ENCODE results near the gene ABCA2. TPM values are rescaled to one million over a fixed set of nuclear protein-coding genes. Genes with fewer than 3 reads are reported as not detected.
"Not testable (repeated sequence)": the region's sequence is repeated elsewhere in the genome, so short reads cannot be mapped to it uniquely, and the experiment has no call there.

ABCA2 gene
- total RNA-seq, 1 experiment from 2014 or later, result 22.6 TPM

GRCh38 chr9:137064027-137064879 lies 36.2 kb upstream of the ABCA2 start:
- intact Hi-C loops (cut with micrococcal nuclease; ENCODE audit: unreplicated experiment), result no loop called here
- Mint-ChIP-seq H3K27ac (ENCODE audit: unreplicated experiment) (no peak overlapping the region), H3K4me3 (ENCODE audit: unreplicated experiment) (no peak overlapping the region), H3K27me3 (ENCODE audit: insufficient read depth, unreplicated experiment) (no peaks in the 10 kb centered on the region), H3K4me1 (ENCODE audit: low read depth, unreplicated experiment) (peaks cover 10% of the 10 kb centered on the region), H3K9me3 (ENCODE audit: unreplicated experiment) (no peaks in the 10 kb centered on the region), H3K36me3 (ENCODE audit: insufficient read depth, unreplicated experiment) (peaks cover 24% of the 10 kb centered on the region)
- BruUV-seq (replicated peaks), result no TSS peak
- H3K9me3 ChIP-seq, result no peaks in the 10 kb centered on the region
- peaks cover 15% of the 10 kb centered on the region for H3K4me1 ChIP-seq
- H3K27me3 ChIP-seq (replicated peaks; ENCODE audit: control insufficient read depth, insufficient read depth, low read length), result no peaks in the 10 kb centered on the region
- 0 out of 2 replicates have a peak, but pooled peaks cover 2% of the 10 kb centered on the region for H3K36me3 ChIP-seq (ENCODE audit: control insufficient read depth, insufficient read depth, low read length)
- CTCF ChIA-PET, result interaction anchor here (0.5 to 2.1 kb wide), 14 partner anchors 9 to 222 kb away, joined by 3 to 31 read pairs (median 5); partner anchors contain the start of genes AJM1, ANAPC2, ENTPD2 and MAN1B1
- H3K4me3 ChIP-seq (ENCODE audit: low read depth, low read length), result no peak overlapping the region
- TF ChIP-seq CTCF (IDR thresholded peaks at IDR 0.05; ENCODE audit: insufficient read depth in 1 of 2, low read depth in 1 of 2, low read length in 1 of 2, severe bottlenecking in 1 of 2, unreplicated experiment in 1 of 2), result peak; percentile 90 to 94
- POLR2A ChIA-PET, result interaction anchor here (0.5 to 0.6 kb wide), 2 partner anchors 56 to 339 kb away, joined by 7 to 10 read pairs; no protein-coding TSS in a partner anchor
- DNase-seq, result peak in 1 of 2 experiments; percentile 72

GRCh38 chr9:137063311-137064026 lies 35.4 kb upstream of the ABCA2 start:
- peaks cover 23% of the 10 kb centered on the region for H3K36me3 Mint-ChIP-seq (ENCODE audit: insufficient read depth, unreplicated experiment)
- BruUV-seq (replicated peaks), result no TSS peak

GRCh38 chr9:137062798-137063197 lies 34.8 kb upstream of the ABCA2 start:
- H3K4me3 Mint-ChIP-seq (ENCODE audit: unreplicated experiment); H3K4me1 ChIP-seq; H3K27me3 Mint-ChIP-seq (ENCODE audit: insufficient read depth, unreplicated experiment); POLR2A ChIA-PET; H3K36me3 ChIP-seq (ENCODE audit: control insufficient read depth, insufficient read depth, low read length); H3K9me3 Mint-ChIP-seq (ENCODE audit: unreplicated experiment); DNase-seq; intact Hi-C loops (cut with micrococcal nuclease; ENCODE audit: unreplicated experiment); BruUV-seq (replicated peaks); H3K27me3 ChIP-seq (replicated peaks; ENCODE audit: control insufficient read depth, insufficient read depth, low read length); H3K27ac Mint-ChIP-seq (ENCODE audit: unreplicated experiment); H3K4me3 ChIP-seq (ENCODE audit: low read depth, low read length); H3K9me3 ChIP-seq; H3K4me1 Mint-ChIP-seq (ENCODE audit: low read depth, unreplicated experiment): not testable (repeated sequence)
- H3K36me3 Mint-ChIP-seq (ENCODE audit: insufficient read depth, unreplicated experiment), result peaks cover 17% of the 10 kb centered on the region
- CTCF ChIA-PET, result interaction anchor here (2.1 kb wide), 1 partner anchor 16 kb away, joined by 31 read pairs; the partner anchor contains the start of gene NPDC1

More at GRCh38 chr9:137063311-137064026, 35.4 kb upstream of the ABCA2 start:
- H3K4me1 Mint-ChIP-seq (ENCODE audit: low read depth, unreplicated experiment), result peaks cover 8% of the 10 kb centered on the region
- no peaks in the 10 kb centered on the region for H3K9me3 ChIP-seq
- H3K4me3 ChIP-seq (ENCODE audit: low read depth, low read length), result no peak overlapping the region
- ChIA-PET CTCF (interaction anchor here (0.6 to 2.1 kb wide), 12 partner anchors 8 to 221 kb away, joined by 3 to 31 read pairs (median 4); partner anchors contain the start of genes AJM1, ANAPC2, ENTPD2 and MAN1B1), POLR2A (interaction anchor here (0.6 kb wide), 1 partner anchor 57 kb away, joined by 7 read pairs; no protein-coding TSS in a partner anchor)
- H3K27me3 Mint-ChIP-seq (ENCODE audit: insufficient read depth, unreplicated experiment), result no peaks in the 10 kb centered on the region
- TF ChIP-seq CTCF (IDR thresholded peaks at IDR 0.05; ENCODE audit: insufficient read depth in 1 of 2, low read depth in 1 of 2, low read length in 1 of 2, severe bottlenecking in 1 of 2, unreplicated experiment in 1 of 2), result no peak
- 0 out of 2 replicates have a peak, but pooled peaks cover 2% of the 10 kb centered on the region for H3K36me3 ChIP-seq (ENCODE audit: control insufficient read depth, insufficient read depth, low read length)
- H3K4me3 Mint-ChIP-seq (ENCODE audit: unreplicated experiment), result no peak overlapping the region
- DNase-seq, result no peak
- intact Hi-C loops (cut with micrococcal nuclease; ENCODE audit: unreplicated experiment), result no loop called here
- no peaks in the 10 kb centered on the region for H3K9me3 Mint-ChIP-seq (ENCODE audit: unreplicated experiment)
- H3K4me1 ChIP-seq, result peaks cover 7% of the 10 kb centered on the region
- no peak overlapping the region for H3K27ac Mint-ChIP-seq (ENCODE audit: unreplicated experiment)
- no peaks in the 10 kb centered on the region for H3K27me3 ChIP-seq (replicated peaks; ENCODE audit: control insufficient read depth, insufficient read depth, low read length)

Data from Caco-2 (cell line).